ENCODE measurements around the gene UFSP1. TPM values are rescaled to one million over a fixed set of nuclear protein-coding genes. Genes with fewer than 3 reads are reported as not detected.

The UFSP1 gene
- total and polyA plus RNA-seq, 2 of the 13 experiments (the other 11 are each of a cell fraction or from before 2014, with no cell fraction given): 0.65 to 3.3 TPM

- TF ChIP-seq USF2 (IDR thresholded peaks at IDR 0.05; ENCODE audit: low read depth, low read length) (no peak; the same call in 1 of the 2 replicates), USF2 (CRISPR knock-in tag; IDR thresholded peaks at IDR 0.05; ENCODE audit: borderline replicate concordance) (peak; percentile 47; the same call in 1 of the 2 replicates), ZNF281 (CRISPR knock-in tag; IDR thresholded peaks at IDR 0.05; ENCODE audit: borderline replicate concordance) (0 out of 2 replicates have a peak, but pooled peaks have one; percentile 51), CCAR2 (optimal IDR thresholded peaks at IDR 0.05; ENCODE audit: low read depth, low read length) (no peak), NR2F1 (CRISPR knock-in tag; IDR thresholded peaks at IDR 0.05) (0 out of 4 replicates have a peak, but pooled peaks of 1 of the 2 experiments have one; percentile 17), ZNF33A (CRISPR knock-in tag; IDR thresholded peaks at IDR 0.05; ENCODE audit: borderline replicate concordance) (no peak), ZNF3 (CRISPR knock-in tag; IDR thresholded peaks at IDR 0.05) (no peak), RARG (CRISPR knock-in tag; IDR thresholded peaks at IDR 0.05; ENCODE audit: low read depth) (no peak), ZNF451 (CRISPR knock-in tag; IDR thresholded peaks at IDR 0.05) (no peak), CERS6 (CRISPR knock-in tag; IDR thresholded peaks at IDR 0.05) (no peak), PATZ1 (CRISPR knock-in tag; IDR thresholded peaks at IDR 0.05) (peak; percentile 56; the same call in 1 of the 2 replicates), ARNT (IDR thresholded peaks at IDR 0.05) (no peak), FIP1L1 (IDR thresholded peaks at IDR 0.05; ENCODE audit: borderline replicate concordance, insufficient read depth, low read depth, low read length) (no peak), PBX3 (CRISPR knock-in tag; IDR thresholded peaks at IDR 0.05; ENCODE audit: borderline replicate concordance) (no peak), NR0B2 (CRISPR knock-in tag; IDR thresholded peaks at IDR 0.05) (peak; percentile 99; the same call in 1 of the 2 replicates), HNRNPH1 (optimal IDR thresholded peaks at IDR 0.05; ENCODE audit: low read depth, low read length) (no peak), ZNF430 (CRISPR knock-in tag; IDR thresholded peaks at IDR 0.05) (no peak), BORCS8-MEF2B (CRISPR knock-in tag; IDR thresholded peaks at IDR 0.05) (peak; percentile 74; the same call in 1 of the 2 replicates)
These were observed 37.3 kb downstream of the UFSP1 start, which contains the start of gene SLC12A9 (continued) for GRCh38 chr7:100852048-100852872.

All from HepG2 (cell line).